Measurements from ENCODE around the gene NGB.

The NGB gene

GRCh38 chr14:77248666-77249065, 22.3 kb downstream of the NGB start:
- no peak for DNase-seq (ENCODE audit: low read depth)
- no peak overlapping the region for H3K4me3 ChIP-seq (ENCODE audit: low read length)
- TF ChIP-seq CTCF (conservative IDR thresholded peaks at IDR 0.05; ENCODE audit: low read depth, low read length): no peak

GRCh38 chr14:77246784-77247183, 24.2 kb downstream of the NGB start:
- no peak for DNase-seq (ENCODE audit: low read depth)
- no peak overlapping the region for H3K4me3 ChIP-seq (ENCODE audit: low read length)
- TF ChIP-seq CTCF (conservative IDR thresholded peaks at IDR 0.05; ENCODE audit: low read depth, low read length): no peak

- no peak overlapping the region for H3K4me3 ChIP-seq (ENCODE audit: low read length)
These were observed 25.2 kb downstream of the NGB start for GRCh38 chr14:77245820-77246219.

GRCh38 chr14:77243853-77244252, 27.2 kb downstream of the NGB start:
- no peak for TF ChIP-seq CTCF (conservative IDR thresholded peaks at IDR 0.05; ENCODE audit: low read depth, low read length)
- DNase-seq (ENCODE audit: low read depth): no peak
- no peak overlapping the region for H3K4me3 ChIP-seq (ENCODE audit: low read length)

More at GRCh38 chr14:77245820-77246219, 25.2 kb downstream of the NGB start:
- TF ChIP-seq CTCF (conservative IDR thresholded peaks at IDR 0.05; ENCODE audit: low read depth, low read length): peak; percentile 11
- DNase-seq (ENCODE audit: low read depth): no peak

- TF ChIP-seq CTCF (conservative IDR thresholded peaks at IDR 0.05; ENCODE audit: low read depth, low read length): no peak
- no peak for DNase-seq (ENCODE audit: low read depth)
- H3K4me3 ChIP-seq (ENCODE audit: low read length): no peak overlapping the region
These were observed 28.3 kb downstream of the NGB start for GRCh38 chr14:77242752-77243151.

GRCh38 chr14:77241955-77242354, 29.1 kb downstream of the NGB start:
- H3K4me3 ChIP-seq (ENCODE audit: low read length): no peak overlapping the region
- TF ChIP-seq CTCF (conservative IDR thresholded peaks at IDR 0.05; ENCODE audit: low read depth, low read length): no peak
- no peak for DNase-seq (ENCODE audit: low read depth)

- no peak for DNase-seq (ENCODE audit: low read depth)
- no peak overlapping the region for H3K4me3 ChIP-seq (ENCODE audit: low read length)
- TF ChIP-seq CTCF (conservative IDR thresholded peaks at IDR 0.05; ENCODE audit: low read depth, low read length): no peak
These were observed 30.6 kb downstream of the NGB start for GRCh38 chr14:77240336-77240915.
